GM18858 (cell line): ENCODE measurements around the gene DTX2.
"Not testable (repeated sequence)": the region's sequence is repeated elsewhere in the genome, so short reads cannot be mapped to it uniquely, and the experiment has no call there.

Source experiments
- ATAC-seq: cut with Tn5 transposase; IDR thresholded peaks from one replicate; pipeline ENCODE4 v1.9.1; 2021; ENCODE audit not compliant: unreplicated experiment

The DTX2 gene

DNA sequence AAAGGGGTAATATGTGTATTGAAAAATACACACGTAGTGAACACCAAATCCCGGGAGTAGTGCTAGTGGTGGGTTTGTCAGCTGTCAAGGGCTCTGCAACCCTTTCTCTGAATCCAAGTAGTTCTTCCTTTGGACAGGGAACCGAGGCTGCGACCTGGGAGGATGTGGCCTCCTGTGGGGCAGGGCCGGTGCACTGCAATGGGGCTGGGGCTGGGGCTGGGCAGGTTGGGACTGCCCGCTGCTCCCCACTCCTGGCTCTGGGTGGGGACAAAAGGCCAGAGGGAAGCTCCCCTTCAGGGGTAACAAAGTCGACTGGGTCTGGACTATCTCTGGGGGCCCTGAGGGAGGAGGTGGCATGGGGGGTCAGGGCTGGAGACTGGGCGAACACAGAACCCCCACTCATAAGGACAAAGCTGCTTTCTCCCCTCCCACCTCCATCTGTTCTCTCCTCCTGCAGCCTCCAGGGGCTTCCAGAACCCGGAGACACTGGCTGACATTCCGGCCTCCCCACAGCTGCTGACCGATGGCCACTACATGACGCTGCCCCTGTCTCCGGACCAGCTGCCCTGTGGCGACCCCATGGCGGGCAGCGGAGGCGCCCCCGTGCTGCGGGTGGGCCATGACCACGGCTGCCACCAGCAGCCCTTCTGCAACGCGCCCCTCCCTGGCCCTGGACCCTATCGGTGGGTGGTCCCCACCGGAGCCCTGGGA, 49.8 kb downstream of the DTX2 start:
- ATAC-seq, result not testable (repeated sequence)

DNA sequence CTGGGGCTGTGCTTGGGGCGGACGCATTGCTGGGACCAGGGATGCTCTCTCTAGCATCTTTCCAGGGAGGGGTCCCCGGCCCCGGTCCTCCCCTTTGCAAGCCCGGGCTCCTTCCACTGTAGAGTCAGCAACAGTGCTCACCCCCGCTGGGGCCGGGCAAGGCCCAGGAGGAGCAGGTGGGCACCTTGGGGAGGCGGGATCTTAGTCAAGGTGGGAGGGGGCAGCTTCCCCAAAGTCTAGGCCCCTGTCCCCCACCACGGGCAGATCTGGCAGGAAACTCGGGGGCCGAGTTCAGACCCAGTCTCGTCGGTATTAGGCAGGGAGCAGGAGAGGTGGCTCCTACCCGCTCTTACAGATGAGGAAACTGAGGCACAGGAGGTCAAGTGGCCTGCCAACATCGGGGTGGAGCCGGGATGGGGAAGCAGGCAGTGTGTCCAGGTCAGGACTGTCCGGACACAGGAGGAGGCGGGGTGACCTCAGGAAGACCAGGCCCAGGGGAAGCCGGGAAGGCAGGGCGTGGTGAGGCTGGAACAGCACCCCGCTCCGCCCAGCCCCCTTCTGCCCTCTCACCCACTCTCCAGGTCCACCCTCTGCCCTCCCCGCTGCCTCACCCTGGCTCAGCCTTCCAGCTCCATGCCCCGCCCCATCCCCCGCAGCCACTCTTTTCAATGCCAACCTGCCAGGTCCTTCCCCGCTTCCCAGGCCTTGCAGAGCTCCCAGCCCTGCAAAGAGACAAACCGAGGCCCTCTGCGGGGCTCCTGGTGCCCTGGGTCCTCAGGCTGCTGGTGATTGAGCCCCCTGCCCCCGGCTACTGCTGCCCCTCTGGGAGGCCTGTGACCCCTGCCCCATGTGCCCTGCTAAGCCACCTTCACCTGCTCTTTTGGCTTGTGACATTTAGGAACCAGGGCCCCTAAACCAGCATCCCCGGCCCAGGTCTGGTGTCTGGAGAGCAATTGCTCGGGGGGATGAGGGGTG, 50.7 kb downstream of the DTX2 start:
- not testable (repeated sequence) for ATAC-seq

DNA sequence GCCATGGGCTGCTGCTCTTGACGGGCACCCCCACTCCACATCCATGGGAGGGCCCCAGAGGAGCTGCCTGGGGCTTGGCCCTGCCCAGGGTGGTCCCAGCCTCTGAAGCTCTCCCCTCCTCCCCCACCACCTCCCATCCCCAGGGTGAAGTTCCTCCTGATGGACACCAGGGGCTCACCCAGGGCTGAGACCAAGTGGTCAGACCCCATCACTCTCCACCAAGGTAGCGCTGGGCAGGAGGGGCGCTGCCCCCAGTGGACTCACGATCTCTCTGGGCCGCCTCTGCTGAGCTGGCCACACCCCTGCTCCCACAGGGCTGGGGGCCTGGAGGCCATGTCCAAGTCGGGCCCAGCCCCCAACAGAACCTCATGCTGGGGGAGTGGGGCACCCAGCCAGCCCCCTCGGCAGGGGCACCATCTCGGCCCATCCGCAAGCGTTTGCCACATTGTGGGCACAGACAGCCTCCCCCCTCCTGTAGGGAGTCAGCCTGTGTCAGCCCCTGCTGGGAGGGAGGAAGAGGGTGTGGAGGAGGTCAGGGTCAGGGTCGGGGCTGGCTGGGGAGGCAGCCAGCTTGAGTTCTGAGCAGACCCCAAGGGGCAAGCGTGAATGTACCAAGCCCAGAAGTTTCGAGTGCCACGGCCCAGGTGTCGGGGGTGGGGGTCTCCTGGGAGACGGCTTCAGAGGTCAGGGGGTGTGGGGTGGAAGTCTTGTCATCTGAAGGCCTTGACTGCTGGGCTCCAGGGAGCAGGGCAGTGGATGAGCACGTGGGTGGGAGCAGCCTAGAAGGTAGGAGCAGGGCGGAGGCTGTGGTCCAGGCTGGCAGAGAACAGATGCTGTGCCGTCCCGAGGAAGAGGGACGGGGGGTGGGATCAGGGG, 51.7 kb downstream of the DTX2 start:
- no peak for ATAC-seq

DNA sequence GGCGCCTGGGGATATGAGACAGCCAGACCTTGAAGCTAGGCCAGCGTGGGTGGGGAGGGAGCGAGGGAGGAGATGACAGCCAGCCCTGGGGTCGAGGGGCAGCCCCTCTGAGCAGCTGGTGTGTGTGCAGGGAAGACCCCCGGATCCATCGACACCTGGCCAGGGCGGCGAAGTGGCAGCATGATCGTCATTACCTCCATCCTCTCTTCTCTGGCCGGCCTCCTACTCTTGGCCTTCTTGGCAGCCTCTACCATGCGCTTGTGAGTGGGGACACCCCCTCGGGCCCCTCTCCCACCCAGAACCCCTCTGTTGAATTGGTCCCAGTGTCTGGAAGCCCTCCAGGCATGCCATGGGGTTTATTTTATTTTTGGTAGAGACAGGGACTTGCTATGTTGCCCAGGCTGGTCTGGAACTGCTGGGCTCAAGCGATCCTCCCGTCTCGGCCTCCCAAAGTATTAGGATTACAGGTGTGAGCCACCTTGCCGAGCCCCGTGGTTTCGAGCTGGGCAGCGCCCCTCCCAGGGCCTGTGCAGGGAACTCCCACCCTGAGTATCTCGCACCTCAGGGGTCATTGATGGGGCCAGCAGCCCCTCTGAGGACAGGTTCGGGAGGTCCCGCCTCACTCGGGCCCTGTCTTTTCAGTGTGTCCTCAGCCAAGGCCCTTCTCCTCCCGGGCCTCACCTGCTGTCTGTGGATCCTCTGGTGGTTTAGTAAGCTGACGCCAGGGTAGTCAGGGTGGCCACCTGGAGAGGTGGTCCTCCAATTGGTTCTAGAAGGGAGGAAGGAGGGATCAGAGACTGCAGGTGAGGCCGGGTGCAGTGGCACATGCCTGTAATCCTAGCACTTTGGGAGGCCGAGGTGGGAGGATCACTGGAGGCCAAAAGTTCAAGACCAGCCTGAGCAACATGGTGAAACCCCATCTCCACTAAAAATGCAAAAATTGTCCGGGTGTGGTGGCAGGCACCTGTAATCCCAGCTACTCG, 52.6 kb downstream of the DTX2 start:
- no peak for ATAC-seq

DNA sequence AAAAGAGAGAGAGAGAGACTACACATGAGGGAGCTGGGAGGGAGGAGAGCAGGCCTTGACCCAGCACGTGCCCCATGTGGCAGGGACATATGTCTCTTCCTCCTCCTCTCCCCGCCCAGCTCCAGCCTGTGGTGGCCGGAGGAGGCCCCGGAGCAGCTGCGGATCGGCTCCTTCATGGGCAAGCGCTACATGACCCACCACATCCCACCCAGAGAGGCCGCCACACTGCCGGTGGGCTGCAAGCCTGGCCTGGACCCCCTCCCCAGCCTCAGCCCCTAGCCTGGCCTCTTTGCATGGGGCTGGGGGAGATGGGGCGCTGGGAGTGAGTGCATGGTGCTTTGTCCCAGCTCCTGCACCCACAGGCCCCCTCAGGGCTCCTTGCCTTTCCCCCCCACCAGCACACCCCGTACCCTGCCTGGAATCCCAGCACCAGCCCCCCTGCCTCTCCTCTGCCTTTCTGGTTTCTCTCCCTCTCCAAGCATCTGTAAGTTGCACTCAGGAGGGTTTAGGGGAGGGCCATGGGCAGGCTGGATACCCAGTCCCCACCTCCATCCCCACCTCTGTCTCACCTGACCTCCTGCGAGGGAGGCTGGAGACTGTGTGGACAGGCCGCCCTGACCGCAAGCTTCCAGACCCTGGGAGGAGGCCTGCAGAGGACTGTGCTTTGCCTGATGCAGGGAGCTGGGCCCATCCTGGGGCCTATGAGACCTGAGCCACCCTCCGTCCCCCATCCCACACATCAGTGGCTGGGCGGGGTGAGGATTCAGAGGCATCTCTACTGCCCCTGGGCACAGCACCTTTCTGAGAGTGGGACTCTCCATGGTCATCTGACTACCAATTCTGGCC, 53.6 kb downstream of the DTX2 start:
- no peak for ATAC-seq

DNA sequence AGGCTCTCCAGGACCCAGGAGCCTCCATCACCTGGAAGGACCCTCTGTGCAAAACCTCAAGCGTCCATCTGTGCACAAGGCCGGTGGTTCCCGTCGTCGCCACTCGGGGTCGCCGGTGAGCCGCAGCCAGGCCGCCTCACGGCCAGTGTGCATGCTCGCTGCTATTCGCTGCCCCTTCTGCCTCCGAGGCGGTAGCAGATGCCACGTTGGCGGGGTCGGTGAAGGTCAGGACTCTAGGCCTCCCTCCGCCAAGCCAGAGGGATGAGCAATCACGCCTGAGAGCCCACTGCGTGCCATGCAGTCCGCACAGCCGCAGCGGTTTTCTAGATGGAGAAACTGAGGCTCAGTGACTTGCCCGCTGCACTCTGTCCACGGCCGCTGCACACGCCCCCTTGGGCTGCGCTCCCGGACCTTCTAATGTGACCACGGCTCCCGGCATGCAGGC, 54.5 kb downstream of the DTX2 start:
- ATAC-seq, result no peak

DNA sequence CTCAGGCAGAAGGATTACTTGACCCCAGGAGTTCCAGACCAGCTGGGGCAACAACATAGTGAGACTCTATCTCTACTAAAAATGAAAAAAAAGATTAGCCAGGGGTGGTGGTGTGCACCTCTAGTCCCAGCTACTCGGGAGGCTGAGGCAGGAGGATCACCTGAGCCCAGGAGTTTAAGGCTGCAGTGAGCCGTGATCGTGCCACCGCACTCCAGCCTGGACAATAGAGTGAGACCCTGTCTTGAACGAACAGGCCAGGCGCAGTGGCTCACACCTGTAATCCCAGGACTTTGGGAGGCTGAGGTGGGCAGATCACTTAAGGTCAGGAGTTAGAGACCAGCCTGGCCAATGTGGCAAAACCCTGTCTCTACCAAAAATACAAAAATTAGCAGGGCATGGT, 55.4 kb downstream of the DTX2 start:
- ATAC-seq, result not testable (repeated sequence)

DNA sequence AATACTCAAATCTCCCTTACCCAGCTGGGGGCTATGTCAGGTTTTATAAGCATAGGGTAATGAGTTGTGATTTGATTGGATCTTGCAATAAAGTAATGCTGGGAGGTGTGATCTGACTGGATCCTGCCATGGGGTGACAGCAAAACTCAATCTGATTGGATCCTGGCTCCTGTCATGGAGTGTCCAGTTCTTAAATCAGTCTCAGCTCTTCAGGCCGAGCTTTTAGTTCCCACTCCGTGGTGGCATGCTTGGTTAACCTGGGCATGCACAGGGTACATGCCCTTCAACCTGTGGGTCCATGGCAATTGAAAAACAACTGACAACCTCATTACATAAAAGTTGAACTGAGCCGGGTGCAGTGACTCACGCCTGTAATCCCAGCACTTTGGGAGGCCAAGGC, 64.7 kb downstream of the DTX2 start:
- ATAC-seq, result not testable (repeated sequence)

DNA sequence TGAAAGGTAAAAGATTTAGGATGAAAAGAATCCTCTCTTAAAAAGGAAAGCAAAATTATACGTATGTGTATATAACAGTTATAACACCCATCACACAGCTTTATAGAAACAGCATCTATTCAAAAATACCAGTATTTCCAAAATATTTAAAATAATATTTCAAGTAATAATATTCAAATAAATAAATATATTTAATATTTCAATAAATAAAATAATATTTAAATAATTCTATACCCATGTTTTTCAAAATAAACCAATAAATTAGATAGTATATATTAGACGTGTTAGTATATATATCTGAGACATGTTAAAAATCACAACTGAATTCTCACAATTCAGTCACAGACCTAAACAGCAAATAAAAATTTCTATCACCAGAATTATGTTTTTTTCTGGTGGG, 70.1 kb downstream of the DTX2 start:
- not testable (repeated sequence) for ATAC-seq

DNA sequence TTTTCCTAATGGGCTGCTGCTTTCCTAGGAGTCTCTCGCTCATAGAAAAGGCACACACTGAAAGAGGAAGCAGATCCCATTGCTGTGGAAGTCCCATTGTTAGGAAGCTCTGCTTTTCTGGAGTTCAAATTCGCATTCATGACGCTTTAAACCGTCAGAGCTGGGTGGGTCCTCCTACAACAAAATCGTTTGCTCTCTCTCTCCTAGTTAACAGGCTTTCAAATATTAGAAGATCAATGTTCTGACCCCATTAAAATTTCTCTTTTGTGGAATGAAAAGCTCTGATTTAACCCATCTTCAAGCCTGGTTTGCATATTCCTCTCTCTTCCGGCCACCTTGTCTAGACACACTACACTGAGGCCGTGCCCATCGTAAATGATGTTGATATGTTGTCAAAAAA, 81.7 kb downstream of the DTX2 start, which contains the start of gene SPDYE16:
SPDYE16 (minus strand) TSS at position 101 of the 400 bp plus-strand sequence. CDS start 1,838 bp downstream, outside the sequence.
- ATAC-seq, result not testable (repeated sequence)

DNA sequence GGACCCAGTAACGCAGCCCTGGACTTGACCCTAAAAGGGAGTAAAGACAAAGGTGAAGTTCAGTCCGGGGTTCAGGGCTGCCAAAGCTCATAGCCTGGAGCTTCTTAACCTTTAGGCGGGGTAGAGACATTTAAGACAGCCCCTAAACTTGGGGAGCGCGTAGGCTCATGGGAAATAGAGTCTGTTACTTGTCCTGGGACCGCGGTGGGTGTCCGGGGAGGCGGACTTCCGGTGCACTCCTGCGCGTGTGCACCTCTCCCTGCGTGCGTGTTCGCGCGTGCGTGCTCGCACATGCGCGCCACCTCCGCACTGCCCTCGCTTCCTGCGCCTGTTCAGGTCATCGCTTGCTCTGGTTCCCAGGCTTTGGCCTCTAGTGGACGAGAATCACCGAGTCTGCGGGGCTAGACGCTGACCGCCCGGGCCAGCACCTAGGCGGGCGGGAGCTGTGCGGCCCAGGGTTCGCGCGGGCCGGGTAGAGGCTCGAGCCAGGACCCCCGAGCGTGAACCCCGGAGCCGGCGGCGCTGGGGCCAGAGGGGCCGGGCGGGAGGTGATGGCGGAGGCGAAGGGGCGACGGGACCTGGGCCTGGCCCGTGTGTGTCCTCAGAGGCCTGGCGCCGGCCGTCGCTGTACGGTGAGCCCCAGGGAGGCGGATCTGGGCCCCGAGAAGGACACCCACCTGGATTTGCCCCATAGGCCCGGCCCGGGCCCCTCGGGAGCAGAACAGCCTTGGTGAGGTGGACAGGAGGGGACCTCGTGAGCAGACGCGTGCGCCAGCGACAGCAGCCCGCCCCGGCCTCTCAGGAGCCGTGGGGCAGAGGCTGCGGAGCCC, 87.7 kb downstream of the DTX2 start:
- ATAC-seq, result peak; percentile 97

DNA sequence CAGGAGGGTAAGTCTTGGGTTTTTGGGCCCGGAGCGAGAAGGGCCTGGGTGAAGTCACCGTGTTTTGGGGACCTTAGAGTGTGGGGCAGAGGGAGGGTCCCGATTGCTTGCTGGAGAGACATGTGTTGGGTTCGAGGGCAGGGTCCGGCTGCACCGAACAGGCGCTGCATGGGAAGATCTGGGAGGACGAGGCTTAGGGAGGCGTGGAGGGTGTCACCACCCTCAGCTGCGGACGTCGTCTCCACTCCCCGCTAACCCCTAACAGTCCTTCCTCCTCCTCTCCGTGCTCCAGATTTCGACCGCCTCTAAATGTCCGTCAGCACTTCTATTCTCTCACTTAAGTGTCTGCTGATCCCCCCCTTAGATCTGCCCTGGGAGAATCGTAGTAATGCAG, 88.3 kb downstream of the DTX2 start:
- not testable (repeated sequence) for ATAC-seq

DNA sequence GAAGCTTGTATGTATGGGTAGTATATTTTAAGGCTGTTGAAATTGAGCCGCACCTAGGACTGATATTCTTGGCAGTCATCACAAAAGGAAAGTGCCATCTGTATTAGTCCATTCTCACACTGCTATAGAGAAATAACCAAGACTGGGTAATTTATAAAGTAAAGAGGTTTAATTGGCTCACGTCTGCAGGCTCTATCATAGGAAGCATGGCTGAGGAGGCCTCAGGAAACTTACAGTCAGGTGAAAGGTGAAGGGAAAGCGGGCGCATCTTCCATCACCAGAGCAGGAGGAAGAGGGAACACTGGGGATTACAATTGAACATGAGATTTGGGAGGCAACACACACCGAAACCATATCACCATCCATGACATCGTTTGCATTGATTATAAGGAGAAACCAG, 90.5 kb downstream of the DTX2 start:
- not testable (repeated sequence) for ATAC-seq
